ENCODE data around the gene MBP.

MBP gene

DNA sequence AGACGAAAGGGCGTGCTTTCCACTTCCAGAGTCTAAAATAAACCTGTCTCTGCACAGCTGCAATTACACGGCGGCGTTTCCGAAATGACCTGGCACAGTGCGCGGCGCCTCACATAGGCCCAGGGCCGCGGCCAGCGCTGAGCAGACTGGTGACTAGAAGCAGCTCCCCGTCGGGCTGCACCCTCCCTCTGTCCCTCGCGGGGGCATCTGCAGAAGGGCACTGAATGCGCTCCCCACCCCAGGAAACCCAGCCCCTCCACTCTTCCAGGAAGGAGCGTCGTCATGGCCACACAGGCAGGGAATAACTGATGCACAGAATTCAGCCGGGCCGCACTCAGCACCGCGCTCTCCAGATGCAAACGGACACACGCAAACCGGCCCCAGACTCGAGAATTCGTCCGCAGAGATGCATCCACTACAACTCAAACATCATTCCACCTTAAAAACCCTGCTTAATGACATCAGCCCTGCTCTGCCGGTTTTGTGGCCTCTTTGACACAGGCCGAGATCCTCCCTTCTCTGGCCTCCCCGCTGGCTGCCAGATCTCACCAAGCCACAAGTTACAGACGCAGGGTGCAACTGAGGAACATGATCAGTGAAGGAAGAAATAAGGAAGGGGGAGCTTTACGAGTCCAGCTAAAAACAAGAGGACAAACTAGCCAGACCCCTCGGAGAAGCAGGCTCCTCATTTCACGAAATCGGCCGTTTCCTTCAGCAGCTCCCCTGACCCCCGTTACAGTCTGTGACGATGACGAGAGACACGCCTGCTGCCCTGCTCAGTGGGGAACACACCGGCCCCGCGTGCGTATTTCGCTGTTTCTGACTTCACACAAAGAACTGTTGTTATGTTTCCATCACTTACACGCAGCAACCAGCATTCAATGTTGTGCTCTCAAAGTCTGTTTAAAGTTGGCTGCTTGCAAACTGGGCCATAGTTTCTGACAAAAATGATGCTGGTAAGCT, 40.2 kb downstream of the MBP start:
- DNase-seq (ENCODE audit: low read depth) = no peak
- no peak overlapping the region for H3K4me3 ChIP-seq (ENCODE audit: low read length)
- TF ChIP-seq, protein P1, sequence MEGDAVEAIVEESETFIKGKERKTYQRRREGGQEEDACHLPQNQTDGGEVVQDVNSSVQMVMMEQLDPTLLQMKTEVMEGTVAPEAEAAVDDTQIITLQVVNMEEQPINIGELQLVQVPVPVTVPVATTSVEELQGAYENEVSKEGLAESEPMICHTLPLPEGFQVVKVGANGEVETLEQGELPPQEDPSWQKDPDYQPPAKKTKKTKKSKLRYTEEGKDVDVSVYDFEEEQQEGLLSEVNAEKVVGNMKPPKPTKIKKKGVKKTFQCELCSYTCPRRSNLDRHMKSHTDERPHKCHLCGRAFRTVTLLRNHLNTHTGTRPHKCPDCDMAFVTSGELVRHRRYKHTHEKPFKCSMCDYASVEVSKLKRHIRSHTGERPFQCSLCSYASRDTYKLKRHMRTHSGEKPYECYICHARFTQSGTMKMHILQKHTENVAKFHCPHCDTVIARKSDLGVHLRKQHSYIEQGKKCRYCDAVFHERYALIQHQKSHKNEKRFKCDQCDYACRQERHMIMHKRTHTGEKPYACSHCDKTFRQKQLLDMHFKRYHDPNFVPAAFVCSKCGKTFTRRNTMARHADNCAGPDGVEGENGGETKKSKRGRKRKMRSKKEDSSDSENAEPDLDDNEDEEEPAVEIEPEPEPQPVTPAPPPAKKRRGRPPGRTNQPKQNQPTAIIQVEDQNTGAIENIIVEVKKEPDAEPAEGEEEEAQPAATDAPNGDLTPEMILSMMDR (conservative IDR thresholded peaks at IDR 0.05; ENCODE audit: low read depth, low read length) = no peak

DNA sequence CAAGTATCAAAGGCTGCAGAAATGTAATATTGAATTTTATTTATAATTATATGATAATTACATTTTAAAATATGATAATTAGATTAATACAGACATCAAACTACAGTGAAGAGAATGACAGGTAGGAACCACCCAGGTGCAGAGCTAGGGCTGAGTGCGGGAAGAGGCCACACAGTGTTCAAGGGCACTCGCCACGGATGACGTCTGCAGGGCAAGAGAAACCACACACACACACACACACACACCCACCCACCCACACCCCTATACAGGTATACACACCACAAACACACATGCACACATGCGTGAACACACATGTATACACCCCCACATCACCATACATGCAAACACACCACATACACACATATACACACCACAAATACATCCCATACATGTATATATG, 41.2 kb downstream of the MBP start:
- no peak overlapping the region for H3K4me3 ChIP-seq (ENCODE audit: low read length)
- TF ChIP-seq, protein P1 (conservative IDR thresholded peaks at IDR 0.05; ENCODE audit: low read depth, low read length) = no peak
- no peak for DNase-seq (ENCODE audit: low read depth)

DNA sequence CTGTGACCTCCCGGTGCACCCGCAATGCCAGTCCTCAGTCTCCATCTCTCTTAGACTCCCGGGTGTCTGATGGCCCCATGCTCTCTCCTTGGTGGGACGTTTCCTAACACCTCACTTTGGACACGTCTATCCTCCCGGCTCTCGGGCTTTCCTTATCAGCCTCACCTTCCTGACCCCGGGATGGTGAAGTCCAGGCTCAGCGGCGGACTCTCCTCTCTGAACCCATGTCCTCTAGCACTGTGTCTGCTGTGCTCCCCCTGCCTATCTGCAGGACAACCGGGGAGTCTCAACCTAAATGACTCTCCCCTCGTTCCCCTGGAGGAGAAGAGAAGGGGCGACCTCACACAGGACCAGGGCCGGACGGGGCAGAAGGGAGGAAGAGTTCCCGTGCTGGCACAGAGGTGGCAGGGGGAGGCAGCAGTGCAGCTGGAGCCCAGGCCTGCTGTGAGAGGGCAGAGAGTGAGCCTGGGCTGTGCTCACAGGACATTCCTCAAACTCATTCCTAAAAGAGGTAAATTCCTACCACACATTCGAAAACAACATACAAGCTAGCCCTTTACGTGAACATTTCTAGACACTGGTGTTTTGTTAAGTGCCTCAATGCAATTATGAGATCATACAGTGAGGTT, 41.9 kb downstream of the MBP start:
- no peak for DNase-seq (ENCODE audit: low read depth)
- H3K4me3 ChIP-seq (ENCODE audit: low read length) = no peak overlapping the region
- TF ChIP-seq, protein P1 (conservative IDR thresholded peaks at IDR 0.05; ENCODE audit: low read depth, low read length) = no peak

DNA sequence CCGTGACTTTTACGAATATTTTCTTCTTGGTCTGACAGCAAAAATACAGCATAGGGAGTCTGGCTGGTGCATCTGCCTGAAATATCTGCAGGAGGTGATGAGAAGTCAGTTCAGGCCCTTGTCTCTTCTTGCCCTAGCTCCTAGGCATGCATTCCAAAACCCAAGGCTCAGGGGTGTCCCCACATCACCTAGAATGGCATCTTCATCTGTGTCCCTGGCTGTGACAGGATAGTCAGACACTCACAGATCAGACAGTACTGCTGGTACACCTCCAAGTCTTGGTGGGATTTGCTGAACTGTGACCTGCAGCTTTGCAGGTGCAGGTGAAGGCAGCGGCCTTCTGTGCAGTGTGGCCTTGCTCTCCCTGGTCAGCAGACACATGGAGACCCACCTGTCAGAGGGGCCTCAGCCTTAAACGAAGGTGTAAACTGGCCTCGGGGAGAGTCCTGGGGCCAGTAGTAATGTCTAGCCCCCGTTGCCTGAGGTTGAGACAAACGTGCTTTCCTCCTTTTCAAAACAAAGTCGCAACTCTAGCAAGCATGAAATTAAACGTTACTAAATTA, 42.8 kb downstream of the MBP start:
- TF ChIP-seq, protein P1 (conservative IDR thresholded peaks at IDR 0.05; ENCODE audit: low read depth, low read length) = no peak
- H3K4me3 ChIP-seq (ENCODE audit: low read length) = no peak overlapping the region

DNA sequence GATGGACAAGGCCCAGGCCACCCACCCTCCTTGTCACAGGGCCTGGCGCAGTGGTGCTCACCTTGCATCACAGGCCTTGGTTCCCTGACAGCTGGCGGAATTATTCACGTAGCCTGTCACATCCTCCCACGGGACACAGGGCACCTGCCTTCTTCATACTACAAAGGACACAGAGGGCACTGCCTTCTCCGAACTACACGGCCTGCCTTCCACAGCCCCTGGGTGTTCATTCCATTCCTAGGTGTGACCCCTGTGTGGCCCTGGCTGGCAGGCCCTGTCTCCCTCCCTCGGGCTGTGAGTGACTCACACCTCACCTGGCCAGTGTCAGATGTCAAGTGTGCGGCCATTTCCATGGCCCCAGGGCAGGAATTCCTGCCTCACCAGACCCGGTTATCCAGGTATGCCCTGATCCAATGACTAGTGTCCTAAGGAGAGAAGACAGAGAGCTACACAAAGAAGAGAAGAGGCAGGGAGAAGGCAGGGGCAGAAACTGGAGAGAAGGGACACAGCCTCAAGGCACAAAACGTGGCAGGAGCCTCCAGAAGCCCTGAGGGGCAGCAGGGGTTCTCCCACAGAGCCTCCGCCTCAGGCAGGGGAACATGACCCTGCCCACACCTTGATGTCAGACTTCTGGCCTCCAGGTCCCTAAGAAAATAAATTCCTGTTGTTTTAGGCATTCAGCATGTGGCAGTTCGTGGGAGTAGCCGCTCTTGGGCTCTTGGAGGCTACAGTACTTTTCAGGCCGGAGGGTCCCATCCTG, 43.4 kb downstream of the MBP start:
- DNase-seq (ENCODE audit: low read depth) = no peak
- TF ChIP-seq, protein P1 (conservative IDR thresholded peaks at IDR 0.05; ENCODE audit: low read depth, low read length) = no peak
- H3K4me3 ChIP-seq (ENCODE audit: low read length) = no peak overlapping the region

More for the DNA sequence above, 42.8 kb downstream of the MBP start:
- no peak for DNase-seq (ENCODE audit: low read depth)

DNA sequence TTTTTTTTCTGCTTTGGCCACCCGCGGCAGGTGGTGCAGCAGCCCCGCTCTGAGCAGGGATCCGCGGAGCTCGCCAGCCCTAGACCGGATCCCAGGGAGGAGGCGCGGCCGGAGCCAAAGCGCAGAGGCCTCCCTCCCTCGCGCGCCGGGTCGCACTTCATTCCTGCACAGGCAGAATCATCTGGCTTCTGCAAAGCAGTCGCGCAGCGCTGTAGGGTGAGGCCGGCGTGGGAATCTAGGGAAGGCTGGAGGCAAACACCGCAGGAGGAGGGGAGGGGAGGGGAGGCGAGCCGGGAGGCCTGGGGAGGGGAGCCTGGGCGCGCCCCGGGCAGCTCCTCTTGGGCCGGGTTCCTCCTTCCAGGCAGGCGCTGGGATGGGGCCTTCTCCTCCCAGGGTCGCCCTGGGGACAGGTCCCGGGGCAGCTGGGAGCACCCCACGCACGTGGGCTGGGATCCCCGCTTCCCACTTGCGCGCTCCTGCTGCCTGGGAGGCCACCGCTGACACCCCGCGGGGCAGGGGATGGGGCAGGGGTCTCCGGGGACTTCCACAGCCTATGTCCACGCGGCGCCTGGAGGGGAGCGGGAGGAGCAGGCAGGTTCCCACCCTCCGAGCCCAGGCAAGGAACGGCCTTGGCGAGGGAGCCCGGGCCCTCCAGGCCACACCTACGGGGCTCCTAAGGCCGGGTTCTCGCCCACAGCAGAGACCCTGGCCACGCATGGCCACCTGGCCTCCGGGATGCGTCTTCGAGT, 45.0 kb downstream of the MBP start:
- DNase-seq (ENCODE audit: low read depth) = no peak
- TF ChIP-seq, protein P1 (conservative IDR thresholded peaks at IDR 0.05; ENCODE audit: low read depth, low read length) = no peak
- peak overlapping the region; percentile 40 for H3K4me3 ChIP-seq (ENCODE audit: low read length)
